WTC11 (cell line): ENCODE data around the gene ATP8B3. TPM values are rescaled to one million over a fixed set of nuclear protein-coding genes. Genes with fewer than 3 reads are reported as not detected.

Experiments used
- ATAC-seq: fragments of 200-7000 bp; cut with Tn5 transposase; 2 replicates; pipeline ENCODE4 v1.10.0; 2021; ENCODE audit warnings: mild to moderate bottlenecking, moderate library complexity
- CTCF ChIA-PET: fragments of 300-600 bp; sonication (Branson Sonifier 250); formaldehyde crosslinking; loops from one replicate; lab custom pipeline; 2021; ENCODE audit warnings: antibody characterized with exemption; lab: Charles Lee
- POLR2A ChIA-PET: fragments of 350-600 bp; sonication (Branson Sonifier 250); formaldehyde crosslinking; loops from one replicate; lab custom pipeline; 2021; ENCODE audit warnings: antibody characterized with exemption; lab: Charles Lee
- DNase-seq: peaks from one replicate; pipeline ENCODE4 v3.0.0; 2021; ENCODE audit warnings: low spot score
- H3K27ac Mint-ChIP-seq: 2 replicates; pipeline ENCODE4 v1.8.0; 2021; ENCODE audit warnings: mixed read lengths
- H3K27me3 Mint-ChIP-seq: 2 replicates; pipeline ENCODE4 v1.8.0; 2021; ENCODE audit warnings: low read depth, mild to moderate bottlenecking, moderate library complexity, mixed read lengths
- H3K36me3 Mint-ChIP-seq: 2 replicates; pipeline ENCODE4 v1.8.0; 2021; ENCODE audit warnings: mixed read lengths
- H3K4me1 Mint-ChIP-seq: 2 replicates; pipeline ENCODE4 v1.8.0; 2022; ENCODE audit warnings: mixed read lengths
- H3K4me3 Mint-ChIP-seq: 2 replicates; pipeline ENCODE4 v1.8.0; 2021; ENCODE audit warnings: mild to moderate bottlenecking, moderate library complexity, mixed read lengths
- H3K9me3 Mint-ChIP-seq: 2 replicates; pipeline ENCODE4 v1.8.0; 2021; ENCODE audit warnings: mixed read lengths
- CBFB ChIP-seq: sonication (generic); formaldehyde crosslinking; IDR thresholded peaks from 2 replicates; pipeline ENCODE4 v1.8.1; 2022; ENCODE audit warnings: mild to moderate bottlenecking, low read depth, missing genetic modification reagents
- ERG ChIP-seq: fragments of 250-450 bp; sonication (Bioruptor Pico); IDR thresholded peaks from 2 replicates; pipeline ENCODE4 v1.8.0; 2021; ENCODE audit warnings: mild to moderate bottlenecking
- ETV6 ChIP-seq: sonication (generic); formaldehyde crosslinking; IDR thresholded peaks from 2 replicates; pipeline ENCODE4 v1.8.1; 2022; ENCODE audit warnings: mild to moderate bottlenecking, missing genetic modification reagents
- FOXK1 ChIP-seq: sonication (generic); formaldehyde crosslinking; IDR thresholded peaks from 2 replicates; pipeline ENCODE4 v1.8.0; 2022; ENCODE audit warnings: mild to moderate bottlenecking, moderate library complexity, missing genetic modification reagents
- FOXP4 ChIP-seq: sonication (generic); formaldehyde crosslinking; IDR thresholded peaks from 2 replicates; pipeline ENCODE4 v1.8.0; 2022; ENCODE audit warnings: mild to moderate bottlenecking, missing genetic modification reagents
- IRF1 ChIP-seq: sonication (generic); formaldehyde crosslinking; IDR thresholded peaks from 2 replicates; pipeline ENCODE4 v1.8.0; 2023; ENCODE audit warnings: missing genetic modification reagents
- IRF2 ChIP-seq: sonication (generic); formaldehyde crosslinking; IDR thresholded peaks from 2 replicates; pipeline ENCODE4 v1.8.0; 2022; ENCODE audit warnings: low read depth, missing genetic modification reagents, borderline replicate concordance
- JAZF1 ChIP-seq: fragments of 250-450 bp; sonication (Bioruptor Pico); IDR thresholded peaks from 2 replicates; pipeline ENCODE4 v1.9.0; 2021; ENCODE audit warnings: moderate library complexity, mild to moderate bottlenecking, inconsistent platforms
- KAT7 ChIP-seq: sonication (generic); formaldehyde crosslinking; IDR thresholded peaks from 2 replicates; pipeline ENCODE4 v1.8.1; 2023; ENCODE audit warnings: missing genetic modification reagents, mild to moderate bottlenecking, borderline replicate concordance
- NFATC4 ChIP-seq: fragments of 250-450 bp; sonication (Bioruptor Pico); IDR thresholded peaks from 2 replicates; pipeline ENCODE4 v1.9.0; 2021; ENCODE audit warnings: mild to moderate bottlenecking
- NFE2L1 ChIP-seq: sonication (generic); formaldehyde crosslinking; IDR thresholded peaks from 2 replicates; pipeline ENCODE4 v1.8.1; 2023; ENCODE audit warnings: missing genetic modification reagents
- NR2C2 ChIP-seq: sonication (generic); formaldehyde crosslinking; IDR thresholded peaks from 2 replicates; pipeline ENCODE4 v1.8.0; 2022; ENCODE audit warnings: mild to moderate bottlenecking, missing genetic modification reagents
- PRRX2 ChIP-seq: fragments of 250-450 bp; sonication (Bioruptor Pico); IDR thresholded peaks from 2 replicates; pipeline ENCODE4 v1.8.0; 2021; ENCODE audit warnings: mild to moderate bottlenecking
- SOX15 ChIP-seq: fragments of 250-450 bp; sonication (Bioruptor Pico); IDR thresholded peaks from 2 replicates; pipeline ENCODE4 v1.9.0; 2021; ENCODE audit warnings: mild to moderate bottlenecking
- STAT6 ChIP-seq: sonication (generic); formaldehyde crosslinking; conservative IDR thresholded peaks from 2 replicates; pipeline ENCODE4 v1.8.1; 2023; ENCODE audit warnings: mild to moderate bottlenecking, low read depth, missing genetic modification reagents, moderate library complexity
- TEAD1 ChIP-seq: sonication (generic); formaldehyde crosslinking; IDR thresholded peaks from 2 replicates; pipeline ENCODE4 v1.8.0; 2022; ENCODE audit warnings: mild to moderate bottlenecking, missing genetic modification reagents
- TP53 ChIP-seq: sonication (generic); formaldehyde crosslinking; IDR thresholded peaks from 2 replicates; pipeline ENCODE4 v1.8.1; 2023; ENCODE audit warnings: mild to moderate bottlenecking, missing genetic modification reagents
- USF1 ChIP-seq: sonication (generic); formaldehyde crosslinking; IDR thresholded peaks from 2 replicates; pipeline ENCODE4 v1.8.0; 2022; ENCODE audit warnings: mild to moderate bottlenecking, missing genetic modification reagents
- ZNF423 ChIP-seq: fragments of 250-450 bp; sonication (Bioruptor Pico); IDR thresholded peaks from 2 replicates; pipeline ENCODE4 v2.1.2; 2022; ENCODE audit warnings: mild to moderate bottlenecking, moderate library complexity
- ZNF512 ChIP-seq: sonication (generic); formaldehyde crosslinking; IDR thresholded peaks from 2 replicates; pipeline ENCODE4 v1.8.1; 2022; ENCODE audit warnings: missing genetic modification reagents, borderline replicate concordance
- total RNA-seq: library from RNA; stranded (reverse); gene quantifications from 3 replicates; pipeline ENCODE4 v1.2.3, GENCODE V29; 2021

Gene ATP8B3
- total RNA-seq, 1 experiment from 2014 or later = 5.5 TPM

- no peak for TF ChIP-seq USF1 (CRISPR knock-in tag)
- no peak for TF ChIP-seq NR2C2 (CRISPR knock-in tag)
- no peak for TF ChIP-seq FOXP4 (CRISPR knock-in tag)
- TF ChIP-seq NFATC4 = no peak
- no peak for TF ChIP-seq CBFB
- TF ChIP-seq KAT7 (CRISPR knock-in tag) = no peak
- no peak for TF ChIP-seq IRF2 (CRISPR knock-in tag)
- TF ChIP-seq TEAD1 (CRISPR knock-in tag) = no peak
- no peak for TF ChIP-seq ZNF512 (CRISPR knock-in tag)
- TF ChIP-seq PRRX2 (CRISPR knock-in tag) = no peak
Observed at GRCh38 chr19:1817553-1818179, 5.6 kb upstream of the ATP8B3 start (continued).

- H3K9me3 Mint-ChIP-seq = no peaks in the 10 kb centered on the region
- ChIA-PET CTCF (interaction anchor here (0.9 to 2.2 kb wide), 3 partner anchors 9 to 271 kb away, joined by 3 to 7 read pairs (median 5); no protein-coding TSS in a partner anchor), POLR2A (no interaction called here)
- no peak overlapping the region for H3K27ac Mint-ChIP-seq
- no peaks in the 10 kb centered on the region for H3K27me3 Mint-ChIP-seq
- ATAC-seq (no peak), DNase-seq (no peak)
- H3K36me3 Mint-ChIP-seq = peaks cover 7% of the 10 kb centered on the region
- H3K4me1 Mint-ChIP-seq = peaks cover 5% of the 10 kb centered on the region; the same call in 1 of the 2 replicates
- TF ChIP-seq ETV6 (CRISPR knock-in tag) (no peak), NFE2L1 (CRISPR knock-in tag) (no peak), STAT6 (no peak), IRF1 (CRISPR knock-in tag) (no peak), ERG (no peak), TP53 (CRISPR knock-in tag) (no peak), NR2C2 (CRISPR knock-in tag) (no peak), JAZF1 (CRISPR knock-in tag) (no peak), SOX15 (no peak), ZNF512 (CRISPR knock-in tag) (no peak), FOXK1 (no peak), ZNF423 (CRISPR knock-in tag) (no peak)
- H3K4me3 Mint-ChIP-seq = no peak overlapping the region
Observed at GRCh38 chr19:1816530-1817298, 4.6 kb upstream of the ATP8B3 start.
